ENCODE results near the gene WDTC1.

Gene WDTC1

GRCh38 chr1:27303509-27303908 lies 69.1 kb downstream of the WDTC1 start:
- DNase-seq = no peak

GRCh38 chr1:27306071-27306470 lies 71.6 kb downstream of the WDTC1 start:
- DNase-seq = no peak

- DNase-seq = no peak
These were observed 72.7 kb downstream of the WDTC1 start for GRCh38 chr1:27306892-27307761.

GRCh38 chr1:27307874-27308598 lies 73.6 kb downstream of the WDTC1 start:
- DNase-seq = no peak

GRCh38 chr1:27314169-27314568 lies 79.7 kb downstream of the WDTC1 start:
- DNase-seq = no peak

- no peak for DNase-seq
These were observed 80.3 kb downstream of the WDTC1 start for GRCh38 chr1:27314737-27315136.

GRCh38 chr1:27316860-27317259 lies 82.4 kb downstream of the WDTC1 start:
- DNase-seq = no peak

GRCh38 chr1:27318136-27318535 lies 83.7 kb downstream of the WDTC1 start:
- no peak for DNase-seq

- DNase-seq = no peak
These were observed 84.2 kb downstream of the WDTC1 start for GRCh38 chr1:27318596-27318995.

- peak; percentile 97 for DNase-seq
These were observed 87.6 kb downstream of the WDTC1 start, which contains the start of gene TMEM222 for GRCh38 chr1:27321813-27322568. Gene TMEM222 (plus strand): TSS chr1:27322163. CDS start chr1:27322198, 35 bp downstream.

- no peak for DNase-seq
These were observed 88.3 kb downstream of the WDTC1 start for GRCh38 chr1:27322569-27323240.

- DNase-seq = no peak
These were observed 90.9 kb downstream of the WDTC1 start for GRCh38 chr1:27325286-27325685.

- DNase-seq = no peak
These were observed 93.5 kb downstream of the WDTC1 start for GRCh38 chr1:27327964-27328363.

GRCh38 chr1:27330786-27331185 lies 96.4 kb downstream of the WDTC1 start:
- no peak for DNase-seq

- no peak for DNase-seq
These were observed 97.0 kb downstream of the WDTC1 start for GRCh38 chr1:27331426-27331825.

- DNase-seq = no peak
These were observed 97.5 kb downstream of the WDTC1 start for GRCh38 chr1:27331922-27332321.

GRCh38 chr1:27332536-27333281 lies 98.3 kb downstream of the WDTC1 start:
- peak; percentile 71 for DNase-seq

- DNase-seq = no peak
These were observed 99.4 kb downstream of the WDTC1 start for GRCh38 chr1:27333717-27334279.

- no peak for DNase-seq
These were observed 101.3 kb downstream of the WDTC1 start for GRCh38 chr1:27335506-27336422.

- no peak for DNase-seq
These were observed 102.3 kb downstream of the WDTC1 start for GRCh38 chr1:27336756-27337155.
